IPS DF 4.7 (cell line): ENCODE data around the gene FGF3.
A peak's percentile ranks its signal among the peaks of the same experiment; 100 is the strongest.

Experiments used
- DNase-seq: peaks from one replicate; pipeline ENCODE4 v3.0.0-alpha.2; 2013; ENCODE audit warnings: low spot score; ENCODE audit errors: extremely low read depth

Gene FGF3

DNA sequence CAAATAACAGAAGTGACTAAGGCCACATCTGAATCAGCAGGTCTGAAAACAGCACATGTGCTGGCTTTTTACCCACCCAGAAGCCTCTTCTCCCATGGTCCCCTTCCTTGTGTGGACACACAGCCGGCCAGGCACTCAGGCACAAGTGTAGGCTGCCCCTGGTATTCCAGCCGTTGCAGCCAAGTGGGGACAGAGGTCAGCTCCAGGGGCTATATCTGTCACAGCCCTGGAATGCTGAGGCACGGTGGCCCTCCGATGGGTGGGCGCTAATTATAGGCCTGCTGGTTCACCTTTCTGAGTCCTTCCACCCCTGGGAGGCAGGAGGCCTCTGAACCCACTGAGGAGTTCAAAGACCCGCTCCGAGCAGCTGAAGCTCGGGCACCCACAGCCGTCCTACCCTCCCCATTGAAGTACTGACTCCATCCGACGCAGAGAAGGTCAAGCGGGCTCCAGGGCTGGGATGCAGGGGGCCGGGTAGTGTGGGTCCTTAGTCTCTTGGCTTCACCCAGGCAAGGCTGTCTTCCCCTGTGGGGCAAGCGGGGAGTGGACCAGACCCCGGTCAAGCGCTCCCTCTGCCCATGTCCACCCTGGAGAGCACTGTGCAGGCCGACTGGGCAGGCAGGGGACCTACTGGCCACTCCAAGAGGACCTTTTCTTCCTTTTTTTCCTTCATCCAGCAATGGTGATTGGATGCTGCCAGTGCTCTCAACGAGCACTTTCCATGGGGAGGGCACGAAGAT lies 14.3 kb downstream of the FGF3 start:
- DNase-seq, result no peak

DNA sequence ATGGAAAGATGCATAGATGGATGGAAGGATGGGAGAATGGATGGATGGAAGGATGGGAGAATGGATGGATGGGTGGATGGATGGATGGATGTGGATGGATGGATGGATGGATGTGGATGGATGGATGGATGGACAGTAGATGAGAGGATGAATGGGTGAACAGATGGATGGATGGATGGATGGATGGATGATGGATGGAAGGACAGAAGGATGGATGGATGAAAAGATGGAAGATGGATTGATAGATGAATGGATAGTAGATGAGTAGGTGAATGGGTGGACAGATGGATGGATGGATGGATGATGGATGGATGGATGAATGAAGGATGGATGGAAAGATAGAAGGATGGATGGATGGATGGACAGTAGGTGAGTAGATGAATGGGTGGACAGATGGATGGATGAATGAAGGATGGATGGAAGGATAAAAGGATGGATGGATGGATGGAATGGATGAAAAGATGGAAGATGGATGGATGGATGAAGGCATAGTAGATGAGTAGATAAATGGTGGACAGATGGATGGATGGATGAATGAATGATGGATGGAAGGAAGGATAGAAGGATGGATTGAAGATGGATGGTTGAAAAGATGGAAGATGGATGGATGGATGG lies 15.5 kb downstream of the FGF3 start:
- DNase-seq, result no peak

DNA sequence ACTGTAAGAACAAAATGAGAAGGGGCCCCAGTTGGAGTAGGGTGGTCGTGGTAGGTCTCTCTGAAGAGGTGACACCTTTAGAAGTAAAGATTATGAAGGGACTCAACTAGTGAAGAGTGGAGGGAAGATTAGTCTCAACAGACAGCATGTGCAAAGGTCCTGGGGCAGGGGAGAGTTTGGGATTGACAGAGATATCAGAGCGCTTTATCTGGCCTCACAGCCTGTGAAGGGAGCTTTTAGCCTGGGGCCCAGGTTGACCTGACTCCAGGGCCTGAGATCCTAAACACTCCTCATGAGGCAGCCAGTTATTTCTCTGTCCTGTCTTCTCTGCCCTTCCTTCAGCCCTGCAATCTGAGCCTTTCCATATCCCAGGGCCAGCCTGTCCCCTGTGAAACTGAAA lies 16.2 kb downstream of the FGF3 start:
- DNase-seq, result no peak

DNA sequence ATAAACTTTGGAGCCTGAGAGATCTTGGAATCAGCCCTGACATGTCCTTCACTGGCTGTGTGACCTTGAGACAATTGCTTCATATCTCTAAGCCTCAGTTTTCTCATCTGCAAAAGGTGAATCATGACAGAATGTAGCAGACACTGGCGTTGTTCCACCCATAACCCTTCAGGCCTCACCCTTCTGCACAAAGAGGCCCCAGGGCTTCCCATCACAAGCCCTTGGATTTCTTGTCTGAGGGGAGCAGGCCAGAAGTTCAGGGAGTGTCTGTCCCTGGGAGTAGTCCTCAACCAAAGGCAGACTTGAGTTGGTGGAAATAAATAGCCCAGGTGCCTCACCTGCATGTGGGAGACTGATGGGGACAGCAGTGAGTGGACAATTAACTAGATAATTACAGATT lies 16.6 kb downstream of the FGF3 start:
- DNase-seq, result no peak

DNA sequence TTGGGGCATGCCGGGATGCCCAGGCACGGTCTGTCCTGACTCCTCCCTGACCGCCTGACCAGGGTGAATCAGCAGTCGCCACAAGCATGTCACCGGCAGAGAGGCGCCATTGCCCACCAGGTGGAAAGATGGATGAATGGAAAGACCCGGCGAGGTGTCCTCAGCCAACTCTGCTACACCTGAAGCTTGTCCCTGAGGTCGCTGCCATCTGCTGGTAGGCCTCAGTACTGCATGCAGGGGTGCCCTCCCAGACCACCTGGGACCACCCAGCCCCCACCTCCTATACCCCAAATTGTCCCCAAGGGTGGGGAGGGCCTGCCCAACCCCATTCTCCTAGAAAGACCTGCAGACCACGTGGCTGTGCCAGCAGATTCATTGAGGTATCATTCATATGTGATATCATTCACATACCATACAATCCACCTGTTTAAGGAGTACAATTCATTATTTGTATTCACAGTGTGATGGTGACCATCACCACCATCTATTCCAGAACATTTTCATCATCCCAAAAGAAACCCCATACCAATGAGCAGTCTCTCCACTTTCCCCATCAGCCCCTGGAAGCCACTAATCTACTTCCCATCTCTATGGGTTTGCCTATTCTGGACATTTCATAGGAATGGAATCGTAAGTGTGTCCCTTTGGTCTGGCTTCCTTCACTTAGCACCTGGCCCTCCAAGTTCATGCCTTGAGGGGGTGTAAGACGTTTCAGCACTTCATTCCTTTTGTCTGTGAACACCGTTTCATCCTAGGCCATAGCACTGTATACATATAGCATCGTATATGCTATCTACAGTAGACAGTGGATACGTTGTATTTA lies 17.5 kb downstream of the FGF3 start:
- DNase-seq, result peak; percentile 51

DNA sequence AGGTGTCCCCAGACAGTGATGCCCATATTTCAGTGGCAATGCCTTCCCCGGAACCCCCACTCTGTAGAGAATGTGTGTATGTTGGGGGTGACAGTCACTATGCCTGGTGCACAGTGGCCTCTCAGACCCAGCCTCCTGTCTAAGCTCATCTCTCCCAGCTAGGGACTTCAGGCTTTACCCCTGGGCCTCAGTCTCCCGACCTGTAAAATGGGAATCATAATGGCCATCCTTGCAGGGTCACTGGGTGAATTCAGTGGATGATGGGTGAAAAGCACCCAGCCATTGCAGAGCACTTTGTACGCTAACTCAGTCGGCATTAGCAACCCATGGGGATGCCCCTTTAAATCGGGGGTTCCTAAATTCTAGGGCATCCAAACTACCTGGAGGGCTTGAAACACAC lies 18.9 kb downstream of the FGF3 start:
- no peak for DNase-seq

DNA sequence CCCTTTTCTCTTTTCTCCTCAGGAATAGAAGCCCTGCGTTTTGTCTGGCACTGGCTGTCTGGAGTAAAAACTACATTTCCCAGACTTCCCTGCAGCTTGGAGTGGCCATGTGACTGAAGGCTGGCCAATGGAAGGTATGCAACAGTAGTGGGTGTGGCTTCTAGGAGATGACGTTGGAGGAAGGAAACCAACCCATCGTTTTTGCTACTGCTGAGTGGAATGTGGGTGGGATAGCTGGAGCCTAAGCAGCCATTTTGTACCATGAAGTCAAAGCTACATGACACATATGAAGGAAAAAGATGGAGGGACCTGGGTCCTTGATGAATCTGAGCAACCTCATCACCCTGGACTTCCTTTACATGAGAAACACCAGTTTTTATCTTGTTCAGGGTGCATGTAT lies 19.6 kb downstream of the FGF3 start:
- DNase-seq, result peak; percentile 60

DNA sequence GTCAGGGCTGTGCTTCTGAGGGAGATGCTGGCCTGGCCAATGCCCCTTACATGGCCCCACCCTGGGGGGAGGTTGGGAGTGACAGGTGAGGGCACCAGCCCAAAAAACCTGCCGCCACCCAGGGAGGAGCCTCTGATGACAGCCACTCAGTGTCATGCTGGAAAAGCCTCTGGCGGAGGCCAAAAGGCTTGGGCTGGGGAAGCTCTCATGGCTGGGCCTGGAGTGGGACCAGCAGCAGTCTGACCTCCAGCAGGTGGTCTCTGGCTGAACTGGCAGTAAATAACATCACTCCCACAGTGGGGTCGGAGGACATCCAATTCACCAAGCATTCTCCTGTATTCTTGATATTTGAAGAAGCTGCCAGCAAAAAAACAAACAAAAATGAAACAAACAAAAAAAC lies 20.1 kb downstream of the FGF3 start:
- no peak for DNase-seq

DNA sequence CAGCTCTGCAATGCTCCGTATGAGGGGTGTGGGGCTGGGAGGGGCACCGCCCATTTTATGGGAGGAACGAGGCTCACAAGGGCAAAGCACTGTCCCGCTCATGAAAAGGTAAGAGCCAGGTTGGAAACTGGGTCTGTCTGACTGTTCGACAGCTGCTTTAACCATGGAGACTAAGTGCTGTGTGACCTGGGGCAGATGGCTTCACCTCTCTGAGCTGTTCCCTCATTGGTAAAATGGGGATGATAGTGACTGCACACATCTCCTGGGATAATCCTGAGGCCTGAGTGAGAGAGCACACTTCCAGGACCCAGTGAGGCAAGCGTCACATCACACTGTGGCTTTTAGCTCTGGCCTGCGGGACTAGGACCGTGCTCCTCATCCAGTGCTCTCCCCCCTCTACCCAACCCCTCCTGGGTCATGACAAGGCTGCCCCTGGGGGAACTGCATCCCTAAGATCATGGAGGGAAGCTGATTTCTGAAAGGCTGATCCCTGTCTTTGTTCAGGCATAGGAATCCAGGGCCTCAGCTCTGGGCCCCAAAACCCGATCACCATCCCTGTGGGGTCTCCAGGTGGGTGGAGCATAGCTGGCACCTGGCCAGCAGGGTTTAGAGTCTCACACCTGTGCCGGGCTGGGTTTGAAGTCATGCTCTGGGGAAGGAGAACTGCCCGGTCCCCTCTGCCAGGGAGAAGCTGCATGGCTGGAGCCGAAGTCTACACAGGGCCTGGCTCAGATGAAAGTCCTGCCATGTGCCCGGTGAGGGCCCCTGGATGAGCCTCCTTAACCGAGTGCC lies 21.3 kb downstream of the FGF3 start:
- DNase-seq, result no peak

DNA sequence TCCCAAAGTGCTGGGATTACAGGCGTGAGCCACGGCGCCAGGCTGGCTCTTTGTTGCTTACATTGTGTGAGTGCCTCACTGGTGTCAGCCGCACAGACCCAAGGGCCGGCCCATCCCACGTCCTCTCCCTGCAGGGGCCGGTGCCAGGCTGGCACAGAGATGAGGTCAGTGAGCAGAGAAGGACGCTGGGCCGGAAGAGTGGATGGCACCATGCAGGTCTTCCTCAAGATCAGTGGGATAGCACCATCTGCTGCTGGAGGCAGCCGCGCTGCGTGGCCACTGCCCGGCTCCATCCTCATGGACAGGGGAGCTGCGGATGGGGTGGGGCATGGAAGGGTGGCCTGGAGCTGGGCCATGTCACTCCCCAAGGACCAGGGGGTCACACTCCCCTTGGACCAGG lies 22.1 kb downstream of the FGF3 start:
- no peak for DNase-seq

DNA sequence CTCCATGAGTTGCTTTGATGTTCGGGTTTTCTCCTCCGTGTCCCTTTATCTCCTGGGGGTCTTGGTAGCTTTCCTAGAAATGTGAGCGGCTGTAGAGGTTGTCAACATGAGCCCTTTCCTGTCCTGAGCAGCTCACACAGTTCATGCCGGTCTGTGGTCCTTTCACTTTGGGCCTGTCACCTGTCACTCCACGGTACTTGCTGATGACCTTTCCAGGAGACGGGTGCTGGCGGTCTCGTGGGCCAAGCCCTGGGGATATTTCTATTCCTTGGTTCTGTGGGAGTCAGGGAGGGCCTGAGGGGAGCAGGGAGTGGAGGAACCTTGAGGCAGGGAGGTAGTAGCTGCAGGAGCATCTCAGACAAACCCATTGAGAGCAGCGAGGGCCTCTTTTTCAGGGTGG lies 23.2 kb downstream of the FGF3 start:
- DNase-seq, result no peak

DNA sequence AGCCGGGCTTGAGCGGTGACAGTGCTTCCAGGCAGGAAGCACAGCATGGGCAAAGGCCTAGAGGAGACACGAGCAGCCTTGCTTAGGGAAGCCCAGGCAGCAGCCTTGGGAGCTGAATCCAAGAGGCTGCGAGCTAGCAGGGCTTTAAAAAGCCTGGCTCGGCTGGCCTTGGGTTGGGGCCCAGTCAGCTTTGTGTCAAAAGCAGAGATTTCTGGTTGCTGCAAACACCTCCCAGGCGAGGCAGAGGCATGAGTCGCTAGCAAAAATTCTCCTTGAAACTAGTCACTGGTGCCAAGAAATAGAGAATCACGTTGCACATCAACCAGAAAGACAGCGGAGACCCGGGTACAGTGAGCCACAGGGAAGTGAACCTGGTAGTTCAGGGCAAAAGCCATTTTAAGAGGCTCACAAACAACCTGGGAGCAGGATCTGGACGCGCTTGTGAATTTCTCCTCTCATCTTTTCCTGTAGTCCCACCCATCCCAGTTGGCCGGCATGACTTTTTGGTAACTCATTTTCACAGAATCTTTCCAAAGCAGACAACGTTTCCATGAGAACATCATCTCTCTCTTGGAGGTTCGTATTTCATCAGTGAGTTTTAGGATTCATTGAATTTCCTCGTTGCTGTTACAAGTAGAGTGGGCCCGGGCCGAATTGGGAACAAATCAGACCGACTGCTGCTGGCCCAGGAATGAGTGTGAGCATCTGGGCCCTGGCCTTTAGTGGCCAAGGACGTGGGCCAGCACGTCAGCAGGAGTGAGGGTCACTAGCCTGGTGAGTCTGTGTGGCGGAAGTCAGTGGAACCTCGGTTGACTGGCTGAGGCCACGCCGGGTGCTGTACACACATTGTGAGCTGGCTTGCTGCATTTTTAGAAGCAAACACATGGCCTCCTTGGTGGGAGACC lies 27.7 kb downstream of the FGF3 start:
- no peak for DNase-seq

DNA sequence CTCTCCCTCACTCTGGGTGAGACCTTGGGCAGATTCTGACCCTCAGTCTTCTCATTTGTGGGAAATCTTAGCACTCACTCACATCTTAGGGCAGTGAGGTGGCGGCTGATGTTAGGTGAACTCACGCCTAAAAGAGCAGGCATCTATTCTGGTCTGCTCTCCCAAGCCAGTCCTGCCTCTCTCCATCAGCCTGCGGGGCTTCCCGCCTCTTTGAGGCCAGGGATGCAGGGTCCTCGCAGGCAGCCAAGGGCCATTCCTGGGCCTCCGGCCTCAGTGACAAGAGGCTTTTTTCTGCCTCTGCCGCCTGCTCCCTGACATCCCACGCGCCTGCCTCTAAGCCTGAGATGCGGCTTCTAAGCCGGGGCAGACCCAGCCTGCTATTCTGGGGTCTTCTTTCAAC lies 30.3 kb downstream of the FGF3 start:
- no peak for DNase-seq

DNA sequence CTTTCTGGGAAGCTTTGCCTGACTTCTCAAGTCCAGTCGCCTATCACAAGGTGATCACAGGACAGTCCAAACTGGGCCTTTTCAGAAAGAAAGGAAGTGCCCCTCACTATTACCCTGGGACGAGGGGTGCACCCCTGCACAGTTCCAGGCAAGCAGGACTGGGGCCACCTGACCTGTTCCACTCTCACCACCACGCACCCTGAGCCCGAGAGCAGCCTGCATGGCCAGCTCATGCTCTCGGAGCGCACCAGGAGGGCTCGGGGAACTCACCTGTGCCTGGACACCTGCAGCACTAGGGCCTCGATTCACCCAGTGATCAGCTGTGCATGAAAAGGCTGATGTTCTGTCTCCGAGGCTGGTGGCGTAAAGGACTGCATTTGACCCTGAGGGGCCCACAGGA lies 31.3 kb downstream of the FGF3 start:
- DNase-seq, result no peak

DNA sequence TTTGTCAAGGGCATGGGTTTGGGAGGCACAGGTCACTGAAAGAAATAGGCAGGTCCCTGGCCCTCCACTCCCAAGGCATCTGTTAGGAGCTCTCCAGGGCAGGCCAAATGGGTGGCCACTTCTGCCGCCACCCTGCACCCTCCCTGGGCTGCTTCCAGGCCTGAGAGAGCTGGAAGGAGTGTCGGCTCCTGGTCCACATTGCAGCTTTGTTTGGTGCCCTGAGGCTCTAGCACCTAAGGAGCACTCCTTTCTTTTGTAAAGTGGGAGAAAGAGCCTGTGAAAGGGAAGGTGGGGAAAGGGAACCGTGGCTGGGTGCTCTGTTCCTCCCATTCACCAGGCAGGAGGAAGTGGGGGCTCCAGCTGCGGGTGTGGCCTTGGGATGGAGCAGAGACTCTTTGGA lies 31.8 kb downstream of the FGF3 start:
- DNase-seq, result no peak

DNA sequence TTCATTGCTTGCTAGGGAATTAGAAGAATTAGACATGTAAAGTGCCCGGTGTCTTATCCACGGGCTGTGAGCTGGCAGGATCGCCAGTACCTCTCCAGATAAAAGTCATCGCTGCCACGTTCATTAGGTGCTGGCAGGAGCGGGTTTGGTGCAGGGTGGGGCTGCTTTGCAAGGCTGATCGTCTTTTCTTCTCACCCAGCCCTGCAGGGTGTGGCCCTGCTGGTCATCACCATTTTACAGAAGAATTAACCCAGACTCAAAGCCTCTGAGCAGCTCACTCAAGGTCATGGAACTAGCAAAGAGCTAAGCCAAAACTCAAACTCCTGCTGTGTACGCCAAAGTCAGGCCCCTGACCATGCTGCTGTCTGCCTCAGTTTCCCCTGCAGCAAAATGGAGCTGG lies 38.0 kb downstream of the FGF3 start:
- no peak for DNase-seq

DNA sequence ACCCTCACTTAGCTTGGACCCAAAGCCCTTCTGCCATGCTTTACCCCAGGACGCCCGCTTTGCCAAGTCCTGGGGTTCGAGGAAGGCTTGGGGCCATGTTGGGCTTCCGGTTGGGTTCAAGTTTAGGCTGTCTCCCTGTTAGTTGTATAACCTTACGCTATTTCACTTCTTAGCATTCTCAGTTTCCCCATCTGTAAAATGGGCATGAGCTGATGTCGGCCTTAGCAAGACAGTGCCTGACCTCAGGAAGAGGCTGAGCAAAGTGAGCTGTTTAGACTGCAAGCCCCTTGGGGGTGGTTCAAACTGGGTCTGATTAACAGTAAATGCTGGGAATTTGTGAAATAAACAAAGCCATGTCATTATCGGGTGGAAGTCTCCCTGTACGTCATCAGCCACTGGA lies 40.8 kb downstream of the FGF3 start:
- DNase-seq, result no peak

DNA sequence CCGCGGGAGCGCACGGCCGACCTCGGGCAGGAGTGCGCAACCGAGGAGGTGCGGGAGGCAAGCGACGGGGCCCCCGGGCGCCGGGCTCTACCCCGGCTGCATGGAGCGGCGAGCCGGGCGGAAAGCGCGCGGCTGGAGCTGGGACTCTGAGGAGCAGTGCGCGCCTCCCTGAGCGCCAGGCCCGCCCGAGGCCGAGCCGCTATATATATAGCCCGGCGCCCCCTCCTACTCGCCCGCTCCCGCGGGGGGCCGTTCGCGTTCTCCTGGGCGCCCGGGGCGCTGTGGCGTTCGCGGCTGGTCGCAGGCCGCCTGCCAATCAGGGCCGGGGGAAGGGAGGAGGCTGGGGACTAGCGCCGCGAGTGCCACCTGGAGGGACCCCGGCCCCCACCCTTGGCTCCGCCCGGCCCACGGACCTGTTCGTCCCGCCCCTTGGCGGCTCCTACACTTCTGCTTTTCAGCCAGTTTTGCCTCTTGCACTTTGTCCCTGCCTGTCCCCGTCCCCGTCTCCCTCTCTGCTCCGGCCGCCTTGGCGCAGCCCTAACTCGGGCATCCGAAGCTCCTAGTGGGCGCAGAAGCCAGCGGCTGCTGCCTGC lies 44.0 kb downstream of the FGF3 start, which contains the start of gene FGF4:
FGF4 (minus strand) TSS at position 179 of the 593 bp plus-strand sequence. CDS start 257 bp downstream, outside the sequence.
- no peak for DNase-seq

DNA sequence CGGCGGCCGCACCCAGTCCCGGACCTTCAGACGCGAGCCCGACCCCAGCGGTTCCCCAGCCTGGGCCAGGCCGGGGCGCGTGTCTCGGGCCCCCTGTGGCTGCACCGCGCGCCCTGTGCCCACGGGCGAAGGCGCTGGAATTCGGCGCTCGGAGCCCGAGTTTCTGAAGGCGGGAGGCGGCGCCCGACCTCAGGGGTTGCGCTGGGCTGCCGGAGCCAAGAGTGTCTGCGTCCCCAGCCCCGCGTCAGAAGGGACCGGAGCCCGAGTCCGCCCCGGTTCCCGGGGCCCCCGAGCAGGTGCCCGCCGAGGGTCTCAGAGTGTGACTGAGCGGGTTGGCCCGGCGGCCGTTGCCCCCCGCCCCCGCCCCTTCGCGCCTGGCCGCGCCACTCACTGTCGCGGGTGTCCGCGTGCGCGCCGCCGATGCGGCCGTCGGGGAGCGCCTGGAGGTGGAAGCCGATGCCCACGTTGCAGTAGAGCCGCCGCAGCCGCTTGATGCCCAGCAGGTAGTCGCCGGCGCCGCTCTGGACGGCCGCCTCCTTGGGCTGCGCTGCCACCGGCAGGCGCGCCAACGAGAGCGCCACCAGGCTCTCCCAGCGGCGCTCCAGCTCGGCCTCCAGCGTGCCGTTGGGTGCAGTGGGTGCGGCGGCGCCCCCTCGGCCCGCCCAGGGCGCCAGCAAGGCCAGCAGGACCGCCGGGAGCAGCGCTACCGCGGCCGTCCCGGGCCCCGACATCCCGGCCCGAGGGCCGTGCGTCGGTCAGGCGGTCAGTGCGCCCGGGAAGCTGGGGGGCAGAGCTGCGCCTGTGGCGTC lies 44.7 kb downstream of the FGF3 start:
- DNase-seq, result no peak
